HEK293 (cell line): Measurements from ENCODE around the gene REX1BD.

Source experiments
- CTCF ChIA-PET: fragments of 350-600 bp; formaldehyde crosslinking; extraction: SDS; loops from one replicate; lab custom pipeline; 2021; ENCODE audit warnings: antibody characterized with exemption; lab: Yijun Ruan, JAX
- POLR2A ChIA-PET: fragments of 300-600 bp; formaldehyde crosslinking; extraction: SDS; loops from one replicate; lab custom pipeline; 2020; ENCODE audit warnings: antibody characterized with exemption, inconsistent platforms; lab: Yijun Ruan, JAX
- H3K27ac ChIP-seq: fragments of 200-500 bp; sonication (Bioruptor generic); 2 replicates; pipeline ENCODE4 v1.5.1; 2014; ENCODE audit warnings: low read depth, low read length, control low read depth, inconsistent platforms; ENCODE audit errors: extremely low read depth
- H3K36me3 ChIP-seq, 2 experiments: fragments of 200-500 bp in 1 of 2; sonication (Bioruptor generic) in 1 of 2; 1 replicate in 1 of 2; 2 replicates in 1 of 2; pipeline ENCODE4 v1.5.1; 2014 to 2017; ENCODE audit warnings: inconsistent platforms in 2 of 2, low read length in 2 of 2; ENCODE audit not compliant: control insufficient read depth in 2 of 2, insufficient read depth in 1 of 2
- H3K4me1 ChIP-seq: fragments of 200-500 bp; sonication (Bioruptor generic); 2 replicates; pipeline ENCODE4 v1.5.1; 2014; ENCODE audit warnings: mild to moderate bottlenecking, low read length, inconsistent platforms; ENCODE audit not compliant: control insufficient read depth, insufficient read depth
- H3K4me3 ChIP-seq: 2 replicates; pipeline ENCODE4 v1.5.1; 2011; ENCODE audit warnings: low read depth, mild to moderate bottlenecking, control low read depth, low read length, moderate library complexity
- H3K9me3 ChIP-seq: fragments of 200-500 bp; sonication (Bioruptor generic); 2 replicates; pipeline ENCODE4 v1.5.1; 2014; ENCODE audit warnings: low read depth, low read length, inconsistent platforms; ENCODE audit not compliant: control insufficient read depth, insufficient read depth
- GFI1B ChIP-seq: fragments of 450-650 bp; formaldehyde crosslinking; IDR thresholded peaks from 2 replicates; pipeline ENCODE4 v1.5.1; 2016; ENCODE audit warnings: missing biosample characterization, missing genetic modification characterization
- ZBTB17 ChIP-seq: fragments of 450-650 bp; formaldehyde crosslinking; IDR thresholded peaks from 2 replicates; pipeline ENCODE4 v1.5.1; 2016; ENCODE audit warnings: missing biosample characterization, missing genetic modification characterization
- ZNF155 ChIP-seq: fragments of 450-650 bp; formaldehyde crosslinking; IDR thresholded peaks from 2 replicates; pipeline ENCODE4 v1.5.1; 2016; ENCODE audit warnings: missing biosample characterization, missing genetic modification characterization
- ZNF555 ChIP-seq: fragments of 450-650 bp; formaldehyde crosslinking; conservative IDR thresholded peaks from 2 replicates; pipeline ENCODE4 v1.5.1; 2017; ENCODE audit warnings: missing biosample characterization, mild to moderate bottlenecking, missing genetic modification characterization, inconsistent platforms
- ZNF600 ChIP-seq: fragments of 450-650 bp; formaldehyde crosslinking; IDR thresholded peaks from 2 replicates; pipeline ENCODE4 v1.5.1; 2016; ENCODE audit warnings: missing biosample characterization, missing genetic modification characterization
- ZNF670 ChIP-seq: fragments of 450-650 bp; formaldehyde crosslinking; IDR thresholded peaks from 2 replicates; pipeline ENCODE4 v1.5.1; 2016; ENCODE audit warnings: missing biosample characterization, missing genetic modification characterization, low read depth
- ZNF707 ChIP-seq: fragments of 450-650 bp; formaldehyde crosslinking; IDR thresholded peaks from 2 replicates; pipeline ENCODE4 v1.5.1; 2016; ENCODE audit warnings: missing biosample characterization, missing genetic modification characterization
- ZSCAN30 ChIP-seq: fragments of 450-650 bp; IDR thresholded peaks from 2 replicates; pipeline ENCODE4 v1.5.1; 2018; ENCODE audit warnings: missing biosample characterization, mild to moderate bottlenecking, missing genetic modification characterization, moderate library complexity
- TF ChIP-seq, protein P1 (sequence below): fragments of 450-650 bp; formaldehyde crosslinking; IDR thresholded peaks from 2 replicates; pipeline ENCODE4 v1.5.0; 2017; ENCODE audit warnings: missing biosample characterization, missing genetic modification characterization, borderline replicate concordance
- TF ChIP-seq, protein P2 (sequence below): sonication (generic); formaldehyde crosslinking; IDR thresholded peaks from 2 replicates; pipeline ENCODE4 v1.8.1; 2022; ENCODE audit warnings: mild to moderate bottlenecking, moderate library complexity, missing genetic modification reagents
- TF ChIP-seq, protein P3 (sequence below): fragments of 450-650 bp; formaldehyde crosslinking; IDR thresholded peaks from 2 replicates; pipeline ENCODE4 v1.5.1; 2016; ENCODE audit warnings: missing biosample characterization, missing genetic modification characterization
- TF ChIP-seq, protein P4 (sequence below): fragments of 450-650 bp; formaldehyde crosslinking; IDR thresholded peaks from 2 replicates; pipeline ENCODE4 v1.5.1; 2017; ENCODE audit warnings: missing biosample characterization, missing genetic modification characterization
- TF ChIP-seq, protein P5 (sequence below): fragments of 450-650 bp; formaldehyde crosslinking; IDR thresholded peaks from 2 replicates; pipeline ENCODE4 v1.5.1; 2016; ENCODE audit warnings: missing biosample characterization, missing genetic modification characterization

REX1BD gene

DNA sequence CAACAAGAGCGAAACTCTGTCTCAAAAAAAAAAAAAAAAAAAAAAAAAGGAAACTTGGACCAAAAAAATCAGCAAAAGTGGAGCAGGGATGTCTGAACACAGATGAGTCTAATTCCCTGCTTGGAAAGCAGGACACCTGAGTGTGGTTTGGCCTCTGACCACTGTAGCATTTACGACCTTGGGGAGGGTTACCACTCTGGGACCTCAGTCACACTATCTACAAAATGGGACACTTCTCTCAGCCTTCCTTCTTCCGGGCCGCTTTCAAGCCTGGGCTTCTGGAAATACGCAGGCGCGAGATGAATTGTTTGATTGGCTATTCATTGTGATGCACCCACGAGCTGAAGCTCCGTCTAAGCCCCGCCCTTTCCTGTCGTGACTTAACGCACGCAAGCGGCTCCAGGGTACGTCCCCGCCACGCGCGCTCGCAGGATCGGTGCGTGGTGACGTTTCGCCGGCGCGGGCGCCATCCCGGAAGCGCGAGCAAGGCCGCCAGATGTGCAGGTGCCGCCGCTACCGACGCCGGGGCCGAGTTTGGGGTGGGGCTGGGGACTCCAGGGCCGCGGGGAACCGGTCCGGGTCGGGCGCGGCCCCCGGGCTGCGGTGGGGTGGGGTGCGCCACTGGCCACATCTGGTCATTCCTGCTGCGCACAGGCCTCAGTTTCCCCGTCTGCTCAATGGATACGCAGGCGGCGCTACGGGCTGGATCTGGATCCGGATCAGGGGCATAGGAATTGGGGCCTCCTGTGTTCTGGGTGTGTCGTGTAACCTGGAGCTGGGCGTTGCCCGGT, 31.0 kb upstream of the REX1BD start, which contains the start of gene KXD1 (continued):
- TF ChIP-seq, protein P1, sequence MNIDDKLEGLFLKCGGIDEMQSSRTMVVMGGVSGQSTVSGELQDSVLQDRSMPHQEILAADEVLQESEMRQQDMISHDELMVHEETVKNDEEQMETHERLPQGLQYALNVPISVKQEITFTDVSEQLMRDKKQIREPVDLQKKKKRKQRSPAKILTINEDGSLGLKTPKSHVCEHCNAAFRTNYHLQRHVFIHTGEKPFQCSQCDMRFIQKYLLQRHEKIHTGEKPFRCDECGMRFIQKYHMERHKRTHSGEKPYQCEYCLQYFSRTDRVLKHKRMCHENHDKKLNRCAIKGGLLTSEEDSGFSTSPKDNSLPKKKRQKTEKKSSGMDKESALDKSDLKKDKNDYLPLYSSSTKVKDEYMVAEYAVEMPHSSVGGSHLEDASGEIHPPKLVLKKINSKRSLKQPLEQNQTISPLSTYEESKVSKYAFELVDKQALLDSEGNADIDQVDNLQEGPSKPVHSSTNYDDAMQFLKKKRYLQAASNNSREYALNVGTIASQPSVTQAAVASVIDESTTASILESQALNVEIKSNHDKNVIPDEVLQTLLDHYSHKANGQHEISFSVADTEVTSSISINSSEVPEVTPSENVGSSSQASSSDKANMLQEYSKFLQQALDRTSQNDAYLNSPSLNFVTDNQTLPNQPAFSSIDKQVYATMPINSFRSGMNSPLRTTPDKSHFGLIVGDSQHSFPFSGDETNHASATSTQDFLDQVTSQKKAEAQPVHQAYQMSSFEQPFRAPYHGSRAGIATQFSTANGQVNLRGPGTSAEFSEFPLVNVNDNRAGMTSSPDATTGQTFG (tag by site-specific recombination) = 0 out of 2 replicates have a peak, but pooled peaks have one; percentile 15
- TF ChIP-seq ZNF670 (tag by site-specific recombination) (no peak), ZNF155 (tag by site-specific recombination) (no peak), ZNF600 (tag by site-specific recombination) (0 out of 2 replicates have a peak, but pooled peaks have one; percentile 32)
- TF ChIP-seq, protein P2, sequence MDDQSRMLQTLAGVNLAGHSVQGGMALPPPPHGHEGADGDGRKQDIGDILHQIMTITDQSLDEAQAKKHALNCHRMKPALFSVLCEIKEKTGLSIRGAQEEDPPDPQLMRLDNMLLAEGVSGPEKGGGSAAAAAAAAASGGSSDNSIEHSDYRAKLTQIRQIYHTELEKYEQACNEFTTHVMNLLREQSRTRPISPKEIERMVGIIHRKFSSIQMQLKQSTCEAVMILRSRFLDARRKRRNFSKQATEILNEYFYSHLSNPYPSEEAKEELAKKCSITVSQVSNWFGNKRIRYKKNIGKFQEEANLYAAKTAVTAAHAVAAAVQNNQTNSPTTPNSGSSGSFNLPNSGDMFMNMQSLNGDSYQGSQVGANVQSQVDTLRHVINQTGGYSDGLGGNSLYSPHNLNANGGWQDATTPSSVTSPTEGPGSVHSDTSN (CRISPR knock-in tag) = peak; percentile 72; the same call in 1 of the 2 replicates
- TF ChIP-seq, all 188 proteins: peak for 55

DNA sequence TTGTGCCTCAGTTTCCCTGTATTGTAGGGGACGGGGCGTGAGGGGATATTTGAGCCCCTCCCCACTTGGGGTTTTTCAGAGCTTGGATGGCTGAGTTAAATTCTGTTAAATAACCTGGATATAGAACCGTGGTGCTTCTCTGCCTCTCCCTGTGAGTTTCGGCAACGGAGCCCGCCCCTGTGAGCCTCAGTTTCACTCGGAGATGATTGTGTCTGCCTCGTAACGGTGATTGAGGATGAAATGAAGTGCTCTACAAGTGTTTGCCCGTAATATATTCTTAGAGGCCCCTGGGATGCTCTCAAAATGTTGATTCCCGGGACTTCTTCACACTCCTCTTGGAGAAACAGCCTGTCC, 30.4 kb upstream of the REX1BD start:
- peak overlapping the region; percentile 51; the same call in 1 of the 2 replicates for H3K27ac ChIP-seq
- peaks cover under 1 to 20% of the 10 kb centered on the region in 2 experiments; a peak in 2 of 3 replicates for H3K36me3 ChIP-seq
- POLR2A ChIA-PET = interaction anchor here (0.6 to 4.9 kb wide), 12 partner anchors 8 to 133 kb away, joined by 3 to 62 read pairs (median 6); partner anchors contain the start of genes ELL, REX1BD and UBA52
- no peaks in the 10 kb centered on the region for H3K9me3 ChIP-seq
- CTCF ChIA-PET = interaction anchor here (0.6 to 2.2 kb wide), 3 partner anchors 18 to 96 kb away, joined by 3 to 9 read pairs (median 3); no protein-coding TSS in a partner anchor
- no peaks in the 10 kb centered on the region for H3K4me1 ChIP-seq
- peak overlapping the region; percentile 81 for H3K4me3 ChIP-seq
- TF ChIP-seq, protein P3, sequence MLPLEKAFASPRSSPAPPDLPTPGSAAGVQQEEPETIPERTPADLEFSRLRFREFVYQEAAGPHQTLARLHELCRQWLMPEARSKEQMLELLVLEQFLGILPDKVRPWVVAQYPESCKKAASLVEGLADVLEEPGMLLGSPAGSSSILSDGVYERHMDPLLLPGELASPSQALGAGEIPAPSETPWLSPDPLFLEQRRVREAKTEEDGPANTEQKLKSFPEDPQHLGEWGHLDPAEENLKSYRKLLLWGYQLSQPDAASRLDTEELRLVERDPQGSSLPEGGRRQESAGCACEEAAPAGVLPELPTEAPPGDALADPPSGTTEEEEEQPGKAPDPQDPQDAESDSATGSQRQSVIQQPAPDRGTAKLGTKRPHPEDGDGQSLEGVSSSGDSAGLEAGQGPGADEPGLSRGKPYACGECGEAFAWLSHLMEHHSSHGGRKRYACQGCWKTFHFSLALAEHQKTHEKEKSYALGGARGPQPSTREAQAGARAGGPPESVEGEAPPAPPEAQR = no peak
- TF ChIP-seq ZNF600 (tag by site-specific recombination) = no peak
- no peak for TF ChIP-seq ZNF707
- TF ChIP-seq, protein P4, sequence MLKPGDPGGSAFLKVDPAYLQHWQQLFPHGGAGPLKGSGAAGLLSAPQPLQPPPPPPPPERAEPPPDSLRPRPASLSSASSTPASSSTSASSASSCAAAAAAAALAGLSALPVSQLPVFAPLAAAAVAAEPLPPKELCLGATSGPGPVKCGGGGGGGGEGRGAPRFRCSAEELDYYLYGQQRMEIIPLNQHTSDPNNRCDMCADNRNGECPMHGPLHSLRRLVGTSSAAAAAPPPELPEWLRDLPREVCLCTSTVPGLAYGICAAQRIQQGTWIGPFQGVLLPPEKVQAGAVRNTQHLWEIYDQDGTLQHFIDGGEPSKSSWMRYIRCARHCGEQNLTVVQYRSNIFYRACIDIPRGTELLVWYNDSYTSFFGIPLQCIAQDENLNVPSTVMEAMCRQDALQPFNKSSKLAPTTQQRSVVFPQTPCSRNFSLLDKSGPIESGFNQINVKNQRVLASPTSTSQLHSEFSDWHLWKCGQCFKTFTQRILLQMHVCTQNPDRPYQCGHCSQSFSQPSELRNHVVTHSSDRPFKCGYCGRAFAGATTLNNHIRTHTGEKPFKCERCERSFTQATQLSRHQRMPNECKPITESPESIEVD = no peak
- TF ChIP-seq, protein P5, sequence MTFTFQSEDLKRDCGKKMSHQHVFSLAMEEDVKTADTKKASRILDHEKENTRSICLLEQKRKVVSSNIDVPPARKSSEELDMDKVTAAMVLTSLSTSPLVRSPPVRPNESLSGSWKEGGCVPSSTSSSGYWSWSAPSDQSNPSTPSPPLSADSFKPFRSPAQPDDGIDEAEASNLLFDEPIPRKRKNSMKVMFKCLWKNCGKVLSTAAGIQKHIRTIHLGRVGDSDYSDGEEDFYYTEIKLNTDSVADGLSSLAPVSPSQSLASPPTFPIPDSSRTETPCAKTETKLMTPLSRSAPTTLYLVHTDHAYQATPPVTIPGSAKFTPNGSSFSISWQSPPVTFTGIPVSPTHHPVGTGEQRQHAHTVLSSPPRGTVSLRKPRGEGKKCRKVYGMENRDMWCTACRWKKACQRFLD = no peak
- no peak for TF ChIP-seq ZNF555 (tag by site-specific recombination)
- no peak for TF ChIP-seq ZSCAN30 (tag by site-specific recombination)
- TF ChIP-seq GFI1B (tag by site-specific recombination) = no peak
- no peak for TF ChIP-seq ZBTB17 (tag by site-specific recombination)
